HepG2 (cell line): ENCODE results near the gene RHBDD3. TPM values are rescaled to one million over a fixed set of nuclear protein-coding genes. Genes with fewer than 3 reads are reported as not detected.

Source experiments
- ATAC-seq: fragments of 200-7000 bp; cut with Tn5 transposase; 3 replicates; pipeline ENCODE4 v1.9.1; 2020; ENCODE audit warnings: mild to moderate bottlenecking, moderate library complexity
- BruUV-seq: library from RNA; stranded (reverse); fragments of 400-500 nt; replicated peaks from 2 replicates; lab custom pipeline; 2021; lab: Mats Ljungman, UMichigan
- CTCF ChIA-PET: fragments of 300-600 bp; formaldehyde crosslinking; extraction: SDS; loops from one replicate; lab custom pipeline; 2021; ENCODE audit warnings: low total read pairs, inconsistent platforms, low intra/inter-chr PET ratio; lab: Yijun Ruan, JAX
- POLR2A ChIA-PET: fragments of 350-600 bp; sonication (Branson Sonifier 250); formaldehyde crosslinking; loops from one replicate; lab custom pipeline; 2020; ENCODE audit warnings: antibody characterized with exemption, inconsistent platforms; lab: Yijun Ruan, JAX
- DNase-seq: peaks from one replicate; pipeline ENCODE4 v3.0.0-alpha.2; 2015; ENCODE audit warnings: low spot score
- FAIRE-seq: peaks from 3 replicates; lab custom pipeline; 2011; peaks lifted over from hg19 to GRCh38; lab: Jason Lieb, UNC
- H2AFZ ChIP-seq: one replicate; pipeline ENCODE4 v1.6.1; 2011; ENCODE audit warnings: low read length, inconsistent platforms
- H3K27ac ChIP-seq: fragments of 300-600 bp; 3 replicates; pipeline ENCODE4 v1.8.0; 2011; ENCODE audit warnings: mixed run types, mild to moderate bottlenecking, mixed read lengths, low read length, inconsistent platforms; ENCODE audit not compliant: insufficient read depth; ENCODE audit errors: extremely low read length
- H3K27me3 ChIP-seq, 2 experiments: fragments of 200-600 bp in 1 of 2; 2 replicates in 1 of 2; 3 replicates in 1 of 2; pipeline versions ENCODE4 v1.6.0 to v1.8.0; 2011; ENCODE audit warnings: low read length in 2 of 2, mild to moderate bottlenecking in 2 of 2, moderate library complexity in 2 of 2, inconsistent platforms in 1 of 2; ENCODE audit not compliant: insufficient read depth in 2 of 2, control insufficient read depth in 1 of 2
- H3K36me3 ChIP-seq, 2 experiments: fragments of 200-600 bp in 1 of 2; replicated peaks in 1 of 2; 2 replicates in 1 of 2; 3 replicates in 1 of 2; pipeline versions ENCODE4 v1.5.1 to v1.8.0; 2011; ENCODE audit warnings: low read length in 2 of 2, inconsistent platforms in 1 of 2; ENCODE audit not compliant: insufficient read depth in 2 of 2, control insufficient read depth in 1 of 2
- H3K4me1 ChIP-seq: 2 replicates; pipeline ENCODE4 v1.5.1; 2012; ENCODE audit warnings: low read length, inconsistent platforms; ENCODE audit not compliant: insufficient read depth
- H3K4me2 ChIP-seq: 2 replicates; pipeline ENCODE4 v1.6.0; 2011; ENCODE audit warnings: low read depth, low read length, inconsistent platforms
- H3K4me3 ChIP-seq, 3 experiments: fragments of 200-600 bp in 1 of 3; sonication (generic), shearing (Covaris generic) in 1 of 3; replicated peaks in 1 of 3; 2 replicates each; pipeline ENCODE4 v1.5.1; 2011 to 2016; ENCODE audit warnings: low read length in 3 of 3, inconsistent platforms in 2 of 3, low read depth in 2 of 3, mild to moderate bottlenecking in 2 of 3, control low read depth in 1 of 3, mixed read lengths in 1 of 3; ENCODE audit not compliant: insufficient read depth in 1 of 3
- H3K79me2 ChIP-seq: one replicate; pipeline ENCODE4 v1.6.1; 2011; ENCODE audit warnings: low read length, inconsistent platforms; ENCODE audit not compliant: insufficient read depth
- H3K9ac ChIP-seq: 2 replicates; pipeline ENCODE4 v1.6.0; 2011; ENCODE audit warnings: mild to moderate bottlenecking, low read depth, low read length, inconsistent platforms; ENCODE audit not compliant: insufficient read depth
- H3K9me3 ChIP-seq: 2 replicates; pipeline ENCODE4 v1.5.1; 2012; ENCODE audit warnings: mild to moderate bottlenecking, low read length
- H4K20me1 ChIP-seq: 2 replicates; pipeline ENCODE4 v1.6.0; 2011; ENCODE audit warnings: inconsistent platforms, mild to moderate bottlenecking, low read length, moderate library complexity; ENCODE audit not compliant: insufficient read depth
- CEBPB ChIP-seq: IDR thresholded peaks from 2 replicates; pipeline ENCODE4 v1.6.1; 2011; ENCODE audit warnings: low read depth, low read length, improper control_type of control experiment, borderline replicate concordance
- HNRNPL ChIP-seq: fragments of 200-400 bp; formaldehyde crosslinking; IDR thresholded peaks from 2 replicates; pipeline ENCODE4 v1.6.1; 2017; ENCODE audit warnings: mild to moderate bottlenecking, low read depth, low read length
- MAFG ChIP-seq: sonication (generic); formaldehyde crosslinking; IDR thresholded peaks from 2 replicates; pipeline ENCODE4 v1.5.1; 2020; ENCODE audit warnings: mild to moderate bottlenecking, missing genetic modification reagents
- RORA ChIP-seq: sonication (generic); formaldehyde crosslinking; IDR thresholded peaks from 2 replicates; pipeline ENCODE4 v1.5.0; 2020; ENCODE audit warnings: mild to moderate bottlenecking, missing genetic modification reagents, moderate library complexity
- RXRA ChIP-seq: sonication (generic); formaldehyde crosslinking; IDR thresholded peaks from 2 replicates; pipeline ENCODE4 v1.5.1; 2020; ENCODE audit warnings: missing genetic modification reagents
- U2AF2 ChIP-seq: fragments of 200-400 bp; formaldehyde crosslinking; IDR thresholded peaks from 2 replicates; pipeline ENCODE4 v1.6.1; 2017; ENCODE audit warnings: low read depth, mild to moderate bottlenecking, low read length
- WGBS: methylation state at CpG from one replicate; pipeline ENCODE4 v1.1.6; 2017; ENCODE audit warnings: low lambda C conversion rate; 5-methylcytosine and 5-hydroxymethylcytosine counted together
- in situ Hi-C: cut with HindIII; loops from 2 replicates; pipeline ENCODE4 v1.10.0; 2017; ENCODE audit warnings: low pct_unique_long_range_greater_than_20kb; ENCODE audit not compliant: extremely low pct_ligation_motif_present
- intact Hi-C: fragments of 100-400 bp; cut with micrococcal nuclease; formaldehyde crosslinking; loops from one replicate; pipeline ENCODE4 v1.10.0; 2022; ENCODE audit not compliant: unreplicated experiment
- polyA plus RNA-seq, 8 experiments: library from polyadenylated mRNA; depleted of rRNA in 3 of 8; stranded (reverse) in 7 of 8; unstranded in 1 of 8; fragments of >200 nt; fragmentation: Illumina TruSeq in 4 of 8; extraction: Trizol in 4 of 8; gene quantifications; 2 replicates each; pipeline versions ENCODE4 v1.2.1 to v1.2.3, GENCODE V29; 2011 to 2016; ENCODE audit warnings: low read depth in 4 of 8, missing spikeins in 1 of 8, mixed read lengths in 1 of 8; ENCODE audit not compliant: insufficient read depth in 1 of 8
- total RNA-seq, 5 experiments: library from RNA; depleted of rRNA; stranded (reverse); fragments of >200 nt; fragmentation: Illumina TruSeq; extraction: Trizol; gene quantifications; 2 replicates each; pipeline ENCODE4 v1.2.3, GENCODE V29; 2016; ENCODE audit warnings: low read depth in 1 of 5
- TF ChIP-seq, protein P1 (sequence below): sonication (generic); formaldehyde crosslinking; IDR thresholded peaks from 2 replicates; pipeline ENCODE4 v1.9.0; 2022; ENCODE audit warnings: missing genetic modification reagents, mild to moderate bottlenecking, borderline replicate concordance
- TF ChIP-seq, protein P2 (sequence below): sonication (generic); formaldehyde crosslinking; IDR thresholded peaks from 2 replicates; pipeline ENCODE4 v1.5.1; 2020; ENCODE audit warnings: mild to moderate bottlenecking, missing genetic modification reagents, moderate library complexity
- TF ChIP-seq, protein P3 (sequence below): sonication (generic); formaldehyde crosslinking; IDR thresholded peaks from 2 replicates; pipeline ENCODE4 v1.4.0; 2020; ENCODE audit warnings: missing genetic modification reagents
- TF ChIP-seq, protein P4 (sequence below): sonication (generic); formaldehyde crosslinking; IDR thresholded peaks from 2 replicates; pipeline ENCODE4 v1.4.0; 2020; ENCODE audit warnings: missing genetic modification reagents, borderline replicate concordance

The RHBDD3 gene
- total and polyA plus RNA-seq, 2 of the 13 experiments (the other 11 are each of a cell fraction or from before 2014, with no cell fraction given) = 12.1 to 26.7 TPM

DNA sequence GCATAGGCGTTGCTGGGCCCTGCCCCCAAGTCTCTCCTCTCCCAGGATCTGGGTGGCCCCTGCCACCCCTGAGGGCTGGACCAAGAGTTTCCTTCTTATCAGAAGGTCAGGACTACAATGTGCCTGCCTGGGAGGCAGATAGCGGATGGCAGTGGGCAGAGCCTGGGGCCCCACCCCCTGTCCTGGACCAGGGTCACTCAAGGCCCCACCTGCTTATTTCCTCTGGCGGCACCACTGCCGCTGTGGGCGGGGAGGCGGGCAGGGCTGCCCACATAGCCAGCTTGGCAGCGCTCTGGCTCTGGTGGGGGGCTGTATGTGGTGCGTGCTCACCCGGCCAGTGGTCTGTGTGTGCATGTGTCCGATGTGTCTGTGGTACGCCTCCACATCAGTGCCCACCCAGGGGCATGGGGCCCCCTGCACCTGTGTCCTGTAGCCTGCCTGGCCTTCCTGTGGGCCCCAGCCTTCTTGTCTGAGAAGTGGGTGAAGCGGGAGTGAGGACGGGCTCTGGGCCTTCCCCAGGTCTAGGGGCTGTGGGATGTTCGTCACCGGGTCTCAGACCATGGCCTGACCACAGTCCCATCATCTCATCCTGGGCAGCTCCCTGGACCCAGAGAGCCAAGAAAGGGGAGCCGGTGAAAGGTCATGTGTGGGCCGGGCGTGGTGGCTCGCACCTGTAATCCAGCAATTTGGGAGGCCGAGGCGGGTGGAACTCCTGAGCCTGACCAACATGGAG, 41.7 kb upstream of the RHBDD3 start:
- no peak overlapping the region for H2AFZ ChIP-seq
- no peaks in the 10 kb centered on the region for H4K20me1 ChIP-seq
- peaks cover 2 to 15% of the 10 kb centered on the region in 2 experiments; a peak in 4 of 5 replicates for H3K27me3 ChIP-seq
- H3K4me2 ChIP-seq = no peak overlapping the region
- no peaks in the 10 kb centered on the region for H3K79me2 ChIP-seq
- DNase-seq (no peak), ATAC-seq (peak; percentile 1; the same call in 1 of the 3 replicates), FAIRE-seq (no peak)
- no peaks in the 10 kb centered on the region for H3K36me3 ChIP-seq
- BruUV-seq = no TSS peak
- no peak overlapping the region for H3K9ac ChIP-seq
- H3K4me1 ChIP-seq = peaks cover 64% of the 10 kb centered on the region
- H3K4me3 ChIP-seq = peak overlapping the region in 1 of 3 experiments; percentile 18; a peak in 1 of 6 replicates
- intact Hi-C loops = no loop called here
- H3K27ac ChIP-seq = no peak overlapping the region
- CTCF ChIA-PET = no interaction called here
- POLR2A ChIA-PET = no interaction called here
- no peaks in the 10 kb centered on the region for H3K9me3 ChIP-seq
- WGBS = 64% methylated on average over 6 of the region's 21 CpGs
- in situ Hi-C loops = loop anchor here (5.0 kb wide), 1 partner anchor 48 kb away; no protein-coding TSS in a partner anchor
- TF ChIP-seq U2AF2 (no peak), RORA (CRISPR knock-in tag) (no peak), MAFG (CRISPR knock-in tag) (no peak), RXRA (peak; percentile 50; the same call in 1 of the 2 replicates), CEBPB (no peak), HNRNPL (peak; percentile 96)
- TF ChIP-seq, protein P1, sequence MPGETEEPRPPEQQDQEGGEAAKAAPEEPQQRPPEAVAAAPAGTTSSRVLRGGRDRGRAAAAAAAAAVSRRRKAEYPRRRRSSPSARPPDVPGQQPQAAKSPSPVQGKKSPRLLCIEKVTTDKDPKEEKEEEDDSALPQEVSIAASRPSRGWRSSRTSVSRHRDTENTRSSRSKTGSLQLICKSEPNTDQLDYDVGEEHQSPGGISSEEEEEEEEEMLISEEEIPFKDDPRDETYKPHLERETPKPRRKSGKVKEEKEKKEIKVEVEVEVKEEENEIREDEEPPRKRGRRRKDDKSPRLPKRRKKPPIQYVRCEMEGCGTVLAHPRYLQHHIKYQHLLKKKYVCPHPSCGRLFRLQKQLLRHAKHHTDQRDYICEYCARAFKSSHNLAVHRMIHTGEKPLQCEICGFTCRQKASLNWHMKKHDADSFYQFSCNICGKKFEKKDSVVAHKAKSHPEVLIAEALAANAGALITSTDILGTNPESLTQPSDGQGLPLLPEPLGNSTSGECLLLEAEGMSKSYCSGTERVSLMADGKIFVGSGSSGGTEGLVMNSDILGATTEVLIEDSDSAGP = peak; percentile 37; the same call in 1 of the 2 replicates
- TF ChIP-seq, protein P2, sequence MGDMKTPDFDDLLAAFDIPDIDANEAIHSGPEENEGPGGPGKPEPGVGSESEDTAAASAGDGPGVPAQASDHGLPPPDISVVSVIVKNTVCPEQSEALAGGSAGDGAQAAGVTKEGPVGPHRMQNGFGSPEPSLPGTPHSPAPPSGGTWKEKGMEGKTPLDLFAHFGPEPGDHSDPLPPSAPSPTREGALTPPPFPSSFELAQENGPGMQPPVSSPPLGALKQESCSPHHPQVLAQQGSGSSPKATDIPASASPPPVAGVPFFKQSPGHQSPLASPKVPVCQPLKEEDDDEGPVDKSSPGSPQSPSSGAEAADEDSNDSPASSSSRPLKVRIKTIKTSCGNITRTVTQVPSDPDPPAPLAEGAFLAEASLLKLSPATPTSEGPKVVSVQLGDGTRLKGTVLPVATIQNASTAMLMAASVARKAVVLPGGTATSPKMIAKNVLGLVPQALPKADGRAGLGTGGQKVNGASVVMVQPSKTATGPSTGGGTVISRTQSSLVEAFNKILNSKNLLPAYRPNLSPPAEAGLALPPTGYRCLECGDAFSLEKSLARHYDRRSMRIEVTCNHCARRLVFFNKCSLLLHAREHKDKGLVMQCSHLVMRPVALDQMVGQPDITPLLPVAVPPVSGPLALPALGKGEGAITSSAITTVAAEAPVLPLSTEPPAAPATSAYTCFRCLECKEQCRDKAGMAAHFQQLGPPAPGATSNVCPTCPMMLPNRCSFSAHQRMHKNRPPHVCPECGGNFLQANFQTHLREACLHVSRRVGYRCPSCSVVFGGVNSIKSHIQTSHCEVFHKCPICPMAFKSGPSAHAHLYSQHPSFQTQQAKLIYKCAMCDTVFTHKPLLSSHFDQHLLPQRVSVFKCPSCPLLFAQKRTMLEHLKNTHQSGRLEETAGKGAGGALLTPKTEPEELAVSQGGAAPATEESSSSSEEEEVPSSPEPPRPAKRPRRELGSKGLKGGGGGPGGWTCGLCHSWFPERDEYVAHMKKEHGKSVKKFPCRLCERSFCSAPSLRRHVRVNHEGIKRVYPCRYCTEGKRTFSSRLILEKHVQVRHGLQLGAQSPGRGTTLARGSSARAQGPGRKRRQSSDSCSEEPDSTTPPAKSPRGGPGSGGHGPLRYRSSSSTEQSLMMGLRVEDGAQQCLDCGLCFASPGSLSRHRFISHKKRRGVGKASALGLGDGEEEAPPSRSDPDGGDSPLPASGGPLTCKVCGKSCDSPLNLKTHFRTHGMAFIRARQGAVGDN (CRISPR knock-in tag) = peak; percentile 39; the same call in 1 of the 2 replicates
- TF ChIP-seq, protein P3, sequence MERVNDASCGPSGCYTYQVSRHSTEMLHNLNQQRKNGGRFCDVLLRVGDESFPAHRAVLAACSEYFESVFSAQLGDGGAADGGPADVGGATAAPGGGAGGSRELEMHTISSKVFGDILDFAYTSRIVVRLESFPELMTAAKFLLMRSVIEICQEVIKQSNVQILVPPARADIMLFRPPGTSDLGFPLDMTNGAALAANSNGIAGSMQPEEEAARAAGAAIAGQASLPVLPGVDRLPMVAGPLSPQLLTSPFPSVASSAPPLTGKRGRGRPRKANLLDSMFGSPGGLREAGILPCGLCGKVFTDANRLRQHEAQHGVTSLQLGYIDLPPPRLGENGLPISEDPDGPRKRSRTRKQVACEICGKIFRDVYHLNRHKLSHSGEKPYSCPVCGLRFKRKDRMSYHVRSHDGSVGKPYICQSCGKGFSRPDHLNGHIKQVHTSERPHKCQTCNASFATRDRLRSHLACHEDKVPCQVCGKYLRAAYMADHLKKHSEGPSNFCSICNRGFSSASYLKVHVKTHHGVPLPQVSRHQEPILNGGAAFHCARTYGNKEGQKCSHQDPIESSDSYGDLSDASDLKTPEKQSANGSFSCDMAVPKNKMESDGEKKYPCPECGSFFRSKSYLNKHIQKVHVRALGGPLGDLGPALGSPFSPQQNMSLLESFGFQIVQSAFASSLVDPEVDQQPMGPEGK (CRISPR knock-in tag) = peak; percentile 33; the same call in 1 of the 2 replicates
- TF ChIP-seq, protein P4, sequence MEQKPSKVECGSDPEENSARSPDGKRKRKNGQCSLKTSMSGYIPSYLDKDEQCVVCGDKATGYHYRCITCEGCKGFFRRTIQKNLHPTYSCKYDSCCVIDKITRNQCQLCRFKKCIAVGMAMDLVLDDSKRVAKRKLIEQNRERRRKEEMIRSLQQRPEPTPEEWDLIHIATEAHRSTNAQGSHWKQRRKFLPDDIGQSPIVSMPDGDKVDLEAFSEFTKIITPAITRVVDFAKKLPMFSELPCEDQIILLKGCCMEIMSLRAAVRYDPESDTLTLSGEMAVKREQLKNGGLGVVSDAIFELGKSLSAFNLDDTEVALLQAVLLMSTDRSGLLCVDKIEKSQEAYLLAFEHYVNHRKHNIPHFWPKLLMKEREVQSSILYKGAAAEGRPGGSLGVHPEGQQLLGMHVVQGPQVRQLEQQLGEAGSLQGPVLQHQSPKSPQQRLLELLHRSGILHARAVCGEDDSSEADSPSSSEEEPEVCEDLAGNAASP (CRISPR knock-in tag) = peak; percentile 57; the same call in 1 of the 2 replicates
